ENCODE measurements around the gene ATG7.
A peak's percentile ranks its signal among the peaks of the same experiment; 100 is the strongest.
"Not testable (repeated sequence)": the region's sequence is repeated elsewhere in the genome, so short reads cannot be mapped to it uniquely, and the experiment has no call there.

ATG7 gene

GRCh38 chr3:11410564-11410963 is 138.4 kb downstream of the ATG7 start:
- no peak for DNase-seq
- intact Hi-C loops (cut with DNase I): no loop called here

GRCh38 chr3:11411956-11412355 is 139.8 kb downstream of the ATG7 start:
- no peak for DNase-seq
- intact Hi-C loops (cut with DNase I): no loop called here

DNA sequence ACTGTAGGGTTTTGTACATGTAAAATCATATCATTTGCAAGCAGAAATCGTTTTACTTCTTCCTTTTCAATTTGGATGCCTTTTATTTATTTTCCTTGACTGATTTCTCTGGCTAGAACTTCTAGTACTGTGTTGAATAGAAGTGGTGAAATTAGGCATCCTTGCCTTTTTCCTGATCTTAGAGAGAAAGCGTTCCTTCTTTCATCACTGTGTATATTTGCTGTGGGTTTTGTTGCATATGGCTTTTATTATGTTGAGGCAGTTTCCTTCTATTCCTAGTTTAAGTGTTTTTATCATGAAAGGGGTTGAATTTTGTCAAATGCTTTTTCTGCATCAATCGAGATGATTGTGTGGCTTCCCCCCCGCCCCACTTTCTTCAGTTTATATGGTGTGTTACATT is 140.9 kb downstream of the ATG7 start:
- no peak for DNase-seq
- intact Hi-C loops (cut with DNase I): no loop called here

DNA sequence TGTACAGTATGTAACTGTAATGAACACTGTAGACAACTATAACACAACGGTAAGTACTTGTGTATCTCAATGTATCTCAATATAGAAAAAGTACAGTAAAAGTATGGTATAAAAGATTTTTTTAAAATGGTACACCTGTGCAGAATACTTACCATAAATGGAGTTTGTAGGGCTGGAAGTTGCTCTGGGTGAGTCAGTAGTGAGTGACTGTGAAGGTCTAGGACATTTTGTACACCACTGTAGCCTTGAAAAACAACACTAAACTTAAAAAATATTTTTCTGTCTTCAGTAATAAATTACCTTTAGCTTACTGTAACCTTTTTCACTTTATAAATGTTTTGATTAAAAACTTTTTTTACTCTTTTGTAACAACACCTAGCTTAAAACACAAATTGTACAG is 142.9 kb downstream of the ATG7 start:
- no peak for DNase-seq
- intact Hi-C loops (cut with DNase I): no loop called here

GRCh38 chr3:11420066-11420465 is 147.9 kb downstream of the ATG7 start:
- intact Hi-C loops (cut with DNase I): no loop called here
- no peak for DNase-seq

DNA sequence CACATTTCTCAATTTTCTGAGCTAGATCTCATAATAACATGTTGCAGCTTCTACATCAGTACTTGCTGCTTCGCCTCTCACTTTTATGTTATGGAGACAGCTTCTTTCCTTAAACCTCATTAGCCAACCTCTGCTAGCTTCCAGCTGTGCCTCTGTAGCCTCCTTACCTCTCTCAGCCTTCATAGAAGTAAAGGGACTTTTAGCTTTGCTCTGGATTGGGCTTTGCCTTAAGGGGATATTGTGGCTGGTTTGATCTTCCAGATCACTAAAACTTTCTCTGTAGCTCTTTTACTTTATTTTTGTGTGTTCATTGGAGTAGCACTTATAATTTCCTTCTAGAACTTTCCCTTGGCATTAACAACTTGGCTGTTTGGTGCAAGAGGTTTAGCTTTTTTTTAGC is 150.1 kb downstream of the ATG7 start:
- intact Hi-C loops (cut with DNase I): no loop called here

DNA sequence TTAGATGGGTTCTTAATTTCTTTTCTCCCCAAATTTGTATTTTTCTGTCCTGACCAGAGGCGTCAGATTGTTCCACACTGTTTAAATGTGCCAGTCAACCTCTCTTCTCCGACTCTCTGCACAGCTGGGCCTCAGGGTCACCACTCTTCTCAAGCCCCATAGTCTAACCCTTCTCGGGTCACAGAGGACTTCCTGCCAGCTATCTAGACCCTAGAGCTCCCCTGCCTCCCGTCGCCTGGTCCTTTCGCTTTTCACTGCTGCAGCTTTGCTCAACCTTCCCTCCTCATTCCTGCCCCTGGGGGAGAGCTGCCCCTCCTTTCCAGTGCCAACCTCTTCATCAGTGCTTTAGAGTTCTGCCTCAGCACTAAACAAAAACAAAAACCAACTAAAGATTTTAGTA is 151.7 kb downstream of the ATG7 start:
- DNase-seq: no peak
- intact Hi-C loops (cut with DNase I): no loop called here

More for the DNA sequence above, 150.1 kb downstream of the ATG7 start:
- DNase-seq: no peak

DNA sequence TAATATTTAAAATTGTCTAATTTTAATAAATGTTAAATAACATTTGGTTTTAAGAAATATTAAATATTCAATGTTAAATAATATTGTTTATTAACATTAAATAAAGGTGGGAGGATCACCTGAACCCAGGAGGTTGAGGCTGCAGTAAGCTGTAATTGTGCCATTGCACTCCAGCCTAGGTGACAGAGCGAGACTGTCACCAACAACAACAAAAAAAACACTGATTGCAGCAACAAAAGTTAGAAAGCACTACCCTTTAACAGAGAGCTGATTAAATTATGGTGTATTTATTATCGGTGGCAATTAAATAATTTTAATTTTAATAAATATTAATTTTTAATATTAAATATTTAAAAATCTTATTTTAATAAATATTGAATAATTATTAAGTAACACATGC is 152.1 kb downstream of the ATG7 start:
- no peak for DNase-seq
- intact Hi-C loops (cut with DNase I): no loop called here

- no peak for DNase-seq
- intact Hi-C loops (cut with DNase I): no loop called here
These were observed 158.0 kb downstream of the ATG7 start for GRCh38 chr3:11430207-11430606.

- no peak for DNase-seq
- intact Hi-C loops (cut with DNase I): no loop called here
These were observed 158.4 kb downstream of the ATG7 start for GRCh38 chr3:11430624-11431023.

DNA sequence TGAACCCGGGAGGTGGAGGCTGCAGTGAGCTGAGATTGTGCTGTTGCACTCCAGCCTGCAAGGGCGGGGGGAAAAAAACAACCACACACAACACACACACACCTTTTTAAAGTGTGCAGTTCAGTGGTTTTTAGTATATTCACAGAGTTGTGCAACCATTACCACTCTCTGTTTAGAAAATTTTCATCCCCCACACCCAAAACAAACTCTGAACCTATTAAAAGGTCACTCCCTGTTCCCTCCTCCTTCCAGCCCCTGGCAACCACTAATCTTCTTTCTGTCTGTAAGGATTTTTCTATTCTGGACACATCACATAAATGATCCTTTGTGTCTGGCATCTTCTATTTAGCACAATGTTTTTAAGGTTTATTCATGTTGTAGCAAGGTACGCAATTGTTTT is 159.1 kb downstream of the ATG7 start:
- DNase-seq: no peak
- intact Hi-C loops (cut with DNase I): no loop called here

- intact Hi-C loops (cut with DNase I): no loop called here
- DNase-seq: peak in 5 of 10 donors; percentile 18 to 86 (median 26)
These were observed 161.9 kb downstream of the ATG7 start for GRCh38 chr3:11434017-11434526.

- intact Hi-C loops (cut with DNase I): no loop called here
- no peak for DNase-seq
These were observed 162.4 kb downstream of the ATG7 start for GRCh38 chr3:11434563-11435096.

DNA sequence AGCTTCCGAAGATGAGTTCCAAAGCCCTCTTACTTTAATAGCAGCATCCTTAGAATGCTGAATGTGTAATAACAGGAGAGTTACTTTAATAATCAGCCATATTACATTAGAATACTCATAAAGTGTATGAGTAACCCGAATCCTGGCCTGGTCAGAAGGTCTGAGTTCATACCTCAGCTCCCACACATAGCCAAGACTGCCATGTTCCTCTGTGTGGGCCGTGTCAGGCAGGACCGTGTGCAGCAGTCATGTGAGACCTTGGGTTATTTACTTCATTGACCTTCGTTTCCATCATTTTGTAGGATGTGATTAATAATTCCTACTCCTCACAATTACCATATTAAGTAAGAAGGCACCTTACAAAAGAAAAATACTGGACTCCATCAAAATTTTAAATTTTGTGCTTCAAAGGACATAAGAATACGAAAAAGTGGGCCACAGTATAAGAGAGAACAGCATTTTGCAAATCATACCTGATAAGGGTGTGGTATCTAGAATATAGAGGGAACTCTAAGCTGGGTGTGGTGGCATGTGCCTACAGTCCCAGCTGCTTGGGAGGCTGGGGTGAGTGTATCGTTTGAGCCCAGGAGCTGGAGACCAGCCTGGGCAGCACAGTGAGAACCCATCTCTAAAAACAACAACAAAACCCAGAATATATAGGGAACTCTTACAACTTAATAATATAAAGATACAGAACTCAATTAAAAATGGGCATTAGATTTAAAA is 163.4 kb downstream of the ATG7 start:
- no peak for DNase-seq
- intact Hi-C loops (cut with DNase I): no loop called here

DNA sequence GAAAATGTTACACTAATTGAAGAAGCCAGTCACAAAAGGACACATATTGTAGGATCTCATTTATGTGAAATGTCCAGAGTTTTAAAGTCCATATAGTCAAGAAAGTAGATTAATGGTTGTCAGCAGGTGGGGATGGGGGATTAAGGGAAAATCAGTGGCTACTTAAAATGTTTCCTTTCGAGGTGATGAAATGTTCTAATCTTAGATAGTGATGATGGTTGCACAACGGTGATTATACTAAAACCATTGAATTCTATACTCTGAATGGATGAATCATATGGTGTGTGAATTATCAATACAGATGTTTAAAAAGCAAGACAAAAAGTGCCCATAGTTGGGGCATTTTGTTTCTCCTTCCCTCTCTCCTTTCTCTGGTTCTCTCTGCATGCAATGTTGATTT is 164.6 kb downstream of the ATG7 start:
- intact Hi-C loops (cut with DNase I): no loop called here
- no peak for DNase-seq

- intact Hi-C loops (cut with DNase I): no loop called here
- DNase-seq: no peak
These were observed 165.3 kb downstream of the ATG7 start for GRCh38 chr3:11437506-11437905.

GRCh38 chr3:11438646-11439045 is 166.4 kb downstream of the ATG7 start:
- intact Hi-C loops (cut with DNase I): no loop called here
- DNase-seq: no peak

- intact Hi-C loops (cut with DNase I); DNase-seq: not testable (repeated sequence)
These were observed 169.1 kb downstream of the ATG7 start for GRCh38 chr3:11441346-11441745.

- DNase-seq: no peak
- intact Hi-C loops (cut with DNase I): no loop called here
These were observed 172.2 kb downstream of the ATG7 start for GRCh38 chr3:11444404-11444803.

GRCh38 chr3:11445193-11445592 is 173.0 kb downstream of the ATG7 start:
- DNase-seq; intact Hi-C loops (cut with DNase I): not testable (repeated sequence)

DNA sequence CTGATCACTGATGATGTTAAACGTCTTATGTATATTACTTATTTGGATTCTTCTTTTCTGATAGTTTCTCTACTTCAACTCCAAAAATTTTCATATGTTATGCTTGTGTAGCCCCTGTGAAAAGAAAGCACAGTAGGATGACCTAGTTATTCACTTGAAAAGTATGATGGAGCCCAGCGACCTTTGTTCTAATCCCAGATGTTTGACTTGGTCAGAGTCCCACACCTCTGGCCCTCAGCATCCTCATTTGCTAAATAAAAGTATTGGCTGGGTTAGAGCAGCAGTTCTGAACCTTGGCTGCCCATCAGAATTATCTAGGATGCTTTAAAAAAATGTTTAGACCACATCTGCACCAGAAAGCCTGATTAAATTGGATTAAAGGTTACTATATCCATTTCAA is 173.7 kb downstream of the ATG7 start:
- no peak for DNase-seq
- intact Hi-C loops (cut with DNase I): no loop called here

DNA sequence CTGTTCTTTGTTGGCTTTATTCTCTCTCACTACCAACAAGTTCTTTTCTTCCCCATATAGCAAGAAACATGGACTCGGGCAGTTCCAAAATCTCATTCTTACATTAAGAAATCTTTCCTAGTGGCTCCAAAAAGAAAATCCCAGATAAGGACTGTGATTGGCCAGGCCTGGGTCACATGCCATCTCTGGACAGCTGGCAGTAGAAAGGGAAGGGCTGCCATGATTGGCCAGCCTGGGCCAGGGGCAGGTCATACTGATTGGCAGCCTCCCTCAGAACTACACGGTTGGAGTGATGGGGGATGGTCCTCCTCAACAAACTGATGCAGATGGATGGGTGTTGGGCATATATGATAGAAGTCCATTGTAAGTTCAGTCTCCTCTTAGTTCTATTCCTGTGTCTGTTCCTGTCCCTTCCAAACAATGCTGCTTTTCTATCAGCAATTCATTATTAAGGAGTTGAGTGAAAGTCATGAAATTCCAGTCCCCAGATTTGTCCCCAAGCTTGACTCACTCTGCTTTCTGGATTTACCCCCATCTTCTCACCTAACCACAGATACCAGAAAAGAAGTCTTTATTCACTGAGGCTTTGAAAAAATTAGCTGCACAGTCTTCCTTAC is 175.5 kb downstream of the ATG7 start:
- intact Hi-C loops (cut with DNase I): no loop called here
- DNase-seq: no peak
